ENCODE measurements around the gene KCNB1. TPM values are rescaled to one million over a fixed set of nuclear protein-coding genes. Genes with fewer than 3 reads are reported as not detected.

KCNB1 gene
- total and polyA plus RNA-seq, 2 of the 4 experiments (the other 2 are of a cell fraction) = 0.05 TPM; not detected in 1

- TF ChIP-seq ELK1 (IDR thresholded peaks at IDR 0.05; ENCODE audit: borderline replicate concordance, low read depth, low read length) (no peak), CHD1 (IDR thresholded peaks at IDR 0.05; ENCODE audit: low read depth, low read length) (no peak)
Measured at GRCh38 chr20:49478266-49478665, 4.2 kb downstream of the KCNB1 start (continued).

- no peak overlapping the region for H3K14ac ChIP-seq (replicated peaks; ENCODE audit: low read depth, low read length)
- H3K9ac ChIP-seq (ENCODE audit: low read depth, low read length) = no peak overlapping the region
- no peak overlapping the region for H3K18ac ChIP-seq (ENCODE audit: low read depth, low read length)
- no peak overlapping the region for H2AK9ac ChIP-seq (replicated peaks; ENCODE audit: low read depth, low read length, poor library complexity)
- H3K4me3 ChIP-seq (ENCODE audit: insufficient read depth, low read depth, low read length) = no peak overlapping the region
- no peak overlapping the region for H2BK120ac ChIP-seq (ENCODE audit: low read depth, low read length)
- no peak overlapping the region for H3K23ac ChIP-seq (ENCODE audit: low read depth, low read length)
- no CpG with 5 or more reads among the region's 3 CpGs for WGBS, 2 experiments (ENCODE audit: extremely low coverage in 2 of 2, insufficient read length in 1 of 2)
- H3K79me1 ChIP-seq (ENCODE audit: low read depth in 1 of 2, low read length in 2 of 2) = no peaks in the 10 kb centered on the region
- ATAC-seq (ENCODE audit: low read depth) = no peak
- dilution Hi-C loops (cut with HindIII; ENCODE audit: low sequenced_read_pairs, unreplicated experiment) (no loop called here), in situ Hi-C loops (cut with MboI; ENCODE audit: low sequenced_read_pairs) (no loop called here), intact Hi-C loops (cut with micrococcal nuclease) (no loop called here)
- no peaks in the 10 kb centered on the region for H3K36me3 ChIP-seq (ENCODE audit: control insufficient read depth, insufficient read depth, low read length)
- 0 out of 2 replicates have a peak, but pooled peaks cover 2% of the 10 kb centered on the region for H3K9me3 ChIP-seq (ENCODE audit: control insufficient read depth, insufficient read depth, low read length)
- H4K91ac ChIP-seq (ENCODE audit: insufficient read depth, low read depth, low read length) = no peak overlapping the region
- no peak overlapping the region for H2BK15ac ChIP-seq (ENCODE audit: low read depth, low read length)
- H3K56ac ChIP-seq (ENCODE audit: extremely low read depth, insufficient read depth, low read length) = no peak overlapping the region
- H4K8ac ChIP-seq (ENCODE audit: low read depth in 2 of 2, low read length in 2 of 2) = no peak overlapping the region
- ChIA-PET POLR2A (ENCODE audit: unreplicated experiment) (no interaction called here), CTCF (interaction anchor here (1.7 kb wide), 1 partner anchor 8 kb away, joined by 7 read pairs; no protein-coding TSS in a partner anchor)
- 0 out of 2 replicates have a peak, but pooled peaks cover 6% of the 10 kb centered on the region for H4K20me1 ChIP-seq (ENCODE audit: insufficient read depth, low read length)
- H3K27me3 ChIP-seq (ENCODE audit: control insufficient read depth, insufficient read depth, low read length) = peaks cover 64% of the 10 kb centered on the region
- no peak overlapping the region for H3K4ac ChIP-seq (ENCODE audit: low read depth, low read length)
- no peak overlapping the region for H2BK5ac ChIP-seq (ENCODE audit: low read depth, low read length, poor library complexity, severe bottlenecking)
- no peak overlapping the region for H3K27ac ChIP-seq (ENCODE audit: insufficient read depth, low read length)
- H3K4me2 ChIP-seq (ENCODE audit: low read depth, low read length) = no peak overlapping the region
- no peak overlapping the region for H2AFZ ChIP-seq (replicated peaks; ENCODE audit: low read length, poor library complexity)
- BruUV-seq (replicated peaks) = no TSS peak
- H2AK5ac ChIP-seq (ENCODE audit: low read depth, low read length) = no peak overlapping the region
- no peak overlapping the region for H2BK20ac ChIP-seq (ENCODE audit: low read depth, low read length)
- H3K9me1 ChIP-seq (ENCODE audit: insufficient read depth, low read length) = 0 out of 2 replicates have a peak, but pooled peaks cover 3% of the 10 kb centered on the region
- H4K5ac ChIP-seq (ENCODE audit: low read depth, low read length) = no peak overlapping the region
- TF ChIP-seq USF2 (IDR thresholded peaks at IDR 0.05; ENCODE audit: low read depth, low read length) (no peak), RCOR1 (IDR thresholded peaks at IDR 0.05; ENCODE audit: insufficient replicate concordance, low read length) (no peak)
- H3K4me1 ChIP-seq (ENCODE audit: control insufficient read depth, insufficient read depth, low read length) = no peaks in the 10 kb centered on the region
- DNase-seq = no peak
Measured at GRCh38 chr20:49477200-49477599, 5.3 kb downstream of the KCNB1 start.

Data from IMR-90 (cell line).